Right ventricle myocardium inferior (tissue), 1 donor: ENCODE measurements around the gene ESRRA. TPM values are rescaled to one million over a fixed set of nuclear protein-coding genes. Genes with fewer than 3 reads are reported as not detected.

Experiments used
- ATAC-seq: fragments of 200-7000 bp; cut with Tn5 transposase; one replicate; pipeline ENCODE4 v1.9.1; 2020; ENCODE audit warnings: mild to moderate bottlenecking, moderate library complexity
- DNase-seq: peaks from one replicate; pipeline ENCODE4 v3.0.0; 2021; ENCODE audit errors: missing footprints
- intact Hi-C: fragments of 100-400 bp; cut with DNase I; formaldehyde crosslinking; loops from one replicate; pipeline ENCODE4 v1.11.0; 2022
- total RNA-seq: library from RNA; stranded (reverse); fragmentation: NEBNext Ultra II Directional; extraction: Animal tissue kit (Norgen Biotek cat#: 25700); gene quantifications from one replicate; pipeline ENCODE4 v1.2.1, GENCODE V29; 2021
- donor health status: DM: no; HTN: yes; CAD: no; lungs with severe emphysema.

Gene ESRRA
- total RNA-seq, 1 donor from 2014 or later, result 217 TPM

DNA sequence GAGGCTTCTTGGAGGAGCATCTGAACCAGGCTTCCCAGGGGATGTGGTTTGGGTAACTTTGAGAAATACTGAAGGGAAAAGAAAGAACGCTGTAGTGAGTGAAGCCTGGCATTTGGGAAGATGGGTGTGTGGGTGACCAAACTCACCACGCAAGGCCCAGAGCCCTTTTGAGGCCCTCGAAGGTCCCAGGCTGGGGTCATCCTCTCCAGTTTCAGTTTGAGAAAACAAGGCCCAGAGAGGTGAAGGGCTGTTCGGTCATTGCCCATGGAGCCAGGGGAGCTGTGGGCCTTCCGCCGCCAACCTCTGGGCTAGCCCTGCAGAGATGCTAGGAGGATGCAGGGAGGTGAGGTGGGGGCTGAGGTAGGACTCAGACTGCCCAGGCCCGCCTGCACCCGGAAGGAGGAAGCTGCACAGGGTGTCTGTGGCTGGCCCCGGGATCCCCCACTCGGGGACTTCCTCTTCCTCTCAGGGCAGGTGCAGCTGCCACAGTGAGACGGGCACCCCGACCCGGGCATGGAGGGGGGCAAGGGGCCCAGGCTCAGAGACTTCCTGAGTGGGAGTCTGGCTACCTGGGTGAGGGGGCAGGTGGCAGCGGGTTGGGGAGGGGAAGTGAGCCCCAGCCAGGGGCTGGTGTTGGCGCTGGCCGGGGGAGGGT lies 34.6 kb downstream of the ESRRA start, which contains the start of gene CCDC88B:
Gene CCDC88B, plus strand, starts transcription at position 451 of the 655 bp plus-strand sequence. Its CDS starts 63 bp downstream, at position 514.
- intact Hi-C loops, result no loop called here
- DNase-seq (peak; percentile 92), ATAC-seq (no peak)

DNA sequence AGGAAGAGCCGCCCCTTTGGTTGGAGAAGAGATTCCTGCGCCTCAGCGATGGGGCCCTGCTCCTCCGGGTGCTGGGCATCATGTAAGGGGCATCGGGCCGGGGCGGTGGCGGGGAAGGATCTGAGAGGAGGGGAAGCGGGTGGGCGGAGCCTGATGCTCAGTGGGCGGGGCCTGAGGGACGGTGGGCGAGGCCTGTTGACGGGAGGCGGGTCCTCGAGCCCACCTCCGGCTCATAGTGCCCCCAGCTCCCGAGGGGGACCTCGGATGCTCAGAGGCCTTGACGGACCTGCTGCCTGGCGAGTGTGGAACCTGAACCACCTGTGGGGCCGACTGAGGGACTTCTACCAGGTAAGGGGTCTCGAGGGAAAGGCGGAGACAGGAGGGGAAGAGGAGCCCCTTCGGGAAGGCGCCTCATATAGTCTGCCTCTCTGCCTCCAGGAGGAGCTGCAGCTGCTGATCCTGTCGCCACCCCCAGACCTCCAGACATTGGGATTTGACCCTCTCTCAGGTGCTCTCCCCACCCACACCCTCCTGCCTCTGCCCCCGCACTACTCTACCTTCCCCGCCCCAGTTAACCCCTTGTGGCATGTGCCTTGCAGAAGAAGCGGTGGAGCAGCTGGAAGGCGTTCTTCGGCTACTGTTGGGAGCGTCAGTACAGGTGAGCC lies 35.5 kb downstream of the ESRRA start:
- intact Hi-C loops, result no loop called here
- DNase-seq, result peak; percentile 85
- no peak for ATAC-seq

DNA sequence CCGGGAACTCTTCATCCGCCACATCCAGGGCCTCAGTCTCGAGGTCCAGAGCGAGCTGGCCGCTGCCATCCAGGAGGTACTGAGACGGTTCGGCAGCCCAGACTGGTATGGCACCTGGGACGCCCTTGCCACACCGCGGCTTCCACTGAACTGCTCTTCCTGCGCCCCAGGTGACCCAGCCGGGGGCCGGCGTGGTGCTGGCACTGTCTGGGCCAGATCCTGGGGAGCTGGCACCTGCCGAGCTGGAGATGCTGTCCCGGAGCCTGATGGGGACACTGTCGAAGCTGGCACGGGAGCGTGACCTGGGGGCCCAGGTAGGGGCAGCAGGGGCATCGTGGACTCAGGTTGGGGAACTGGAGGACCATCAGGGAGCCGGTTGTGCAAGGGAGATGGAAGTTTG lies 36.1 kb downstream of the ESRRA start:
- no peak for DNase-seq
- no peak for ATAC-seq
- intact Hi-C loops, result no loop called here

- intact Hi-C loops, result no loop called here
- DNase-seq (peak; percentile 94), ATAC-seq (peak; percentile 94)
These were observed 36.8 kb downstream of the ESRRA start for GRCh38 chr11:64341851-64342791.

DNA sequence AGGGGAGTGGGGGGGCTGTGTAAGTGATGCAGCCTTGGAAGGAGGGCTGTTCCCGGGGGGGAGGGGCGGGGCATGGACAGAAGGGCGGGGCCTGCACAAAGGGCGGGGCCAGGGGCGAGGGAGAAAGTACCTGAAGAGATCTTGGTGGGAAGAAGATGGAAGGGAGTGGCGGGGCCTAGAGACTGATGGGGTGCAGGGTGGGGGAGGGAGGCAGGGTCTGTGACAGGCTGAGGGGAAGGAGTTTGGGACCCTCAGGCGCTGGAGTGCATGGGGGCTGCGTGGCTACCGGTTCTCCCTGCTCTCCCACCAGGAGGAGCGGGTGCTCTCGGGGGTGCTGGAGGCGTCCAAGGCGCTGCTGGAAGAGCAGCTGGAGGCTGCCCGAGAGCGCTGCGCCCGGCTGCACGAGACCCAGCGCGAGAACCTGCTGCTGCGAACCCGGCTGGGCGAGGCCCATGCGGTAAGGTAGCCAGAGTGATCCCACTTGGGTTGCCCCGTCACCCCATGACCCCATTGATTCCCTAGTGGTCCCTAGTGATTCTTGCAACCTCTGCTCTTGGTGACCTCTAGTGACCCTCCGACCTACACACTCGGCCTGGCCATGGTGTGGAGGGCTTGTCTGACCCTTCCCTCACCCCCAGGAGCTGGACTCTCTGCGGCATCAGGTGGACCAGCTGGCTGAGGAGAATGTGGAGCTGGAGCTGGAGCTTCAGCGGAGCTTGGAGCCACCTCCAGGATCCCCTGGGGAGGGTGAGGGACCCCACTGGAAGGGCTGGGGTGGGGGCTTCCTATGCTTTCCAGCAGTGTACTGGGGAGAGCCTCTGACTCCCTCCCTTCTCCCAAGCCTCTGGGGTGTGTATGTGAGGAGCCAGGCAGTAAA lies 37.8 kb downstream of the ESRRA start:
- ATAC-seq (no peak), DNase-seq (no peak)
- intact Hi-C loops, result no loop called here

GRCh38 chr11:64343767-64344559 lies 38.6 kb downstream of the ESRRA start:
- ATAC-seq, result no peak
- no peak for DNase-seq
- intact Hi-C loops, result no loop called here

GRCh38 chr11:64344787-64345186 lies 39.5 kb downstream of the ESRRA start:
- DNase-seq (no peak), ATAC-seq (no peak)
- intact Hi-C loops, result no loop called here

DNA sequence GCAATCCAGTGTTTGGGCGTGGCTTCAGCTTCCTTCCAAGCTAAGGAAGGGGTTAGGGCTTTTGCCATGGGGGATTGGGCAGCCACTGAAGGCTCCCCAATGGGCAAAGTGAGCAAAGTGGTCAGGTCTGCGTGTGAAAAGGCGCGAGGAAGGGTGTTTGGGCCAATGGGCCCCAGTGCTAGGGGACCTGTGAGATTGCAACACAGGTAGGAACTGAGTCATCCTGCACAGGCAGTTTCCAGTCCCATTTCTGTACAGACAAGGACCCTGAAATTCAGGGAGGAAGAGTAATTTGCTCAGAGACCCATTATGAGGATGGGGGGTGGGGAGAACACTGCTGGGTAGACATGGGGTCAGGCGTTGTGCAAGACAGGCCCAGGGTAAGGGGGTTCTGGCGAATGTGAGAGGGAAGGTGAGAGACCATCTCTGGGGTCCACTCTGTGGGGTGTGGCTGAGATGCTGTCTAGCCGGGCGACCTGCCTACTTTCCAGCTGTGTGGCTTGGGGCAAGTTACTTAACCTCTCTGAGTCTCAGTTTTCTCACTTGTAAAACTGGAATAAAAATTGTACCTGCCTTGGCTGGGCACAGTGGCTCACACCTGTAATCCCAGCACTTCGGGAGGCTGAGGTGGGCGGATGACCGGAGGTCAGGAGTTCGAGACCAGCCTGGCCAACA lies 42.0 kb downstream of the ESRRA start:
- ATAC-seq (no peak), DNase-seq (no peak)
- intact Hi-C loops, result no loop called here

- DNase-seq, result no peak
- intact Hi-C loops, result no loop called here
- ATAC-seq, result no peak
These were observed 43.2 kb downstream of the ESRRA start for GRCh38 chr11:64348383-64349024.

DNA sequence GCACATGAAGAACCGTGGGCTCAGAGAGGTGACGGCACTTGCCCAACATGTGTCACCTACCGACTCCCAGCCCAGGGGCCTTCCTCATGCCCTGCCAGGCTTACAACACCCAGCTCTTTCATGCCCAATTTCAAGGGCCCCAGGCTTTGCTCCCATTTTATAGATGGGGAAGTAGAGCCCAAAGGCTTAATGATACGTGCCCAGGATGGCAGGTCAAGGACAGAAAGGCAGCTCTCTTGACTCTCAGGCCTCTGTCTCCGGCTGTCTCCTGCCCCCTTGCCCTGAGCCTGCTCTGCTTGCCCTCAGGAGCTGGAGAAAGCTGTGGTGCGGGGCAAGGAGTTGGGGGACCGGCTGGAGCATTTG lies 43.7 kb downstream of the ESRRA start:
- intact Hi-C loops, result no loop called here
- ATAC-seq (no peak), DNase-seq (no peak)

GRCh38 chr11:64349404-64349803 lies 44.1 kb downstream of the ESRRA start:
- intact Hi-C loops, result no loop called here
- no peak for DNase-seq
- ATAC-seq, result no peak

DNA sequence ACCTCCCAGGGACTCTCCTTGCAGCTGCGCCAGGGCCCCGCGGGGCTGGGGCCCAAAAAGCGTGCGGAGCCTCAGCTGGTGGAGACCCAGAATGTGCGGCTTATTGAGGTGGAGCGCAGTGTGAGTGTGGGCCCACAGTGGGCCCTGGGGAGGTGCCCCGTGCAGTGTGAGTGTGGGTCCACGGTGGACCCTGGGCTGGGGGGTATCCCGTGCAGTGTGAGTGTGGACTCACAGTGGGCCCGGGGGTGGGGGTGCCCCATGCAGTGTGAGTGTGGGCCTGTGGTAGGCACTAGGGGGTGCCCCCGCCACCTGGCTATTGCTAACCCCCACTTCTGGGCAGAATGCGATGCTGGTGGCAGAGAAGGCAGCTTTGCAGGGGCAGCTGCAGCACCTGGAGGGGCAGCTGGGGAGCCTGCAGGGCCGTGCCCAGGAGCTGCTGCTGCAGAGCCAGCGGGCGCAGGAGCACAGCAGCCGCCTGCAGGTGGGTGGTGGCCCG lies 45.9 kb downstream of the ESRRA start:
- ATAC-seq, result no peak
- intact Hi-C loops, result no loop called here
- no peak for DNase-seq

GRCh38 chr11:64352099-64352994 lies 47.0 kb downstream of the ESRRA start:
- DNase-seq (no peak), ATAC-seq (no peak)
- intact Hi-C loops, result no loop called here

DNA sequence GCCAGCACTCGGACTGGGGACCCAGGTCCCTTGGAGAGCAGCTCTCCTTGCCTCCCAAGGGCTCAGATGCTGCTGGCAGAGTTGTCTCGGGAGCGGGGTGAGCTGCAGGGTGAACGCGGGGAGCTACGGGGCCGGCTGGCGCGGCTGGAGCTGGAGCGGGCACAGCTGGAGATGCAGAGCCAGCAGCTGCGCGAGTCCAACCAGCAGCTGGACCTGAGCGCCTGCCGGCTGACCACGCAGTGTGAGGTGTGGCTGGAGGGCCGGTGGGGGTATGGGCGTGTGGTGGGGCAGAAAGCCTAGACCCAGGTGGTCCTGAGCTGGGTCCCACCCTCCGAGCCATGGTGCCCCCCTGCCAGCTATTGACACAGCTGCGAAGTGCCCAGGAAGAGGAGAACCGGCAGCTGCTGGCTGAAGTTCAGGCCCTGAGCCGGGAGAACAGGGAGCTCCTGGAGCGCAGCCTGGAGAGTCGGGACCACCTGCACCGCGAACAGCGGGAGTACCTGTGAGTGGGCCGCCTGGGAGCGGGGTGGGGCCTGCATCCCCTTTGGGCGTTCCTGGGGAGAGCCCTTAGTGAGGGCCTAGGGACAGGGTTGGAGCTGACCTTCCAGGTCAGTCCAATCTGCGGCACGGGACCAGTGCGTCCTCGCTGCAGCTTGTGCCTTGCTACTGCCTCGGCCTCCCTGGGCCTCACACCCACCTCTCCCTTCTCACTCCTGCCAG lies 47.8 kb downstream of the ESRRA start:
- no peak for ATAC-seq
- DNase-seq, result no peak
- intact Hi-C loops, result no loop called here
